Astrocyte of the hippocampus (primary cell): Measurements from ENCODE around the gene MFAP3.
"Not testable (repeated sequence)": the region's sequence is repeated elsewhere in the genome, so short reads cannot be mapped to it uniquely, and the experiment has no call there.

Experiments used
- DNase-seq: peaks from one replicate; pipeline ENCODE4 v3.0.0; 2011; ENCODE audit warnings: low read depth, low spot score

MFAP3 gene

DNA sequence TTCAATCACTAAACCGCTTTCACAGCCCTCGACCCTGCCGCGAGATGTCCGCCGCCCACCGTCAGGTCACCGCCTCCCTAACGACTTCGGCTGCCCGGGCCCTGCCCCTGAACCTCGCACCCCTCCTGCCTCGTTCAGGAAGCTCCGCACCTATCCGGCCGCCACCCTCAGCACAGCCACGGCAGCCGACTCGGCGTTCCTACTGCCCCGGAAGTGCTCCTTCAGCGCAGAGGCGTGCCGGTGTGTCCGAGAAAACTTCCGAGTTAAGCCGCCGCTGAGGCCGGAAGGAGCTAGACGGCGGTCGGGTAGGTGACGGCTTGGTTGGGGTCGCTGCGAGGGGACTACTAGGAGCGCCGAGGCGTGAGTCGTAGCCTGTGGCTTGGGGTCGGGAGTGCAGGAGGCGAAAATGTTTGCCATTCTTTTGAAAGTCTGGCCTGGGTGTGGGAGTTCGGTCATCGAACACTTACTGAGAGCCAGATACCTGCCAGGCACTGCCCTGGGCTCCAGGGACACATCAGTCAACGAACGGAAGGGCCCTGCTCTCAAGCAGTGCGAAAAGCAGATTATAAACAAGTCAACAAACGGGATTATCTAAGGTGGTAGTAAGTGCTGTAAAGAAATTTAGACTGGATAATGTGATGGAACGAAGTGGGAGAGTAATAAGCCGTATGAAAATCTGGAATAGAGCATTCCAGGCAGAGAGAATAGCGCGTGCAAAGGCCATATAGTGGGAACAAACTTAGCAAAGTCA is at the start of gene MFAP3, which contains the start of gene FAM114A2:
TSS of gene MFAP3 (plus strand) at position 261 of the 751 bp plus-strand sequence. CDS start 10,756 bp downstream, outside the sequence.
TSS of gene FAM114A2 (minus strand) at position 204 of the 751 bp plus-strand sequence. CDS start 3,957 bp downstream, outside the sequence.
- peak; percentile 93 for DNase-seq

DNA sequence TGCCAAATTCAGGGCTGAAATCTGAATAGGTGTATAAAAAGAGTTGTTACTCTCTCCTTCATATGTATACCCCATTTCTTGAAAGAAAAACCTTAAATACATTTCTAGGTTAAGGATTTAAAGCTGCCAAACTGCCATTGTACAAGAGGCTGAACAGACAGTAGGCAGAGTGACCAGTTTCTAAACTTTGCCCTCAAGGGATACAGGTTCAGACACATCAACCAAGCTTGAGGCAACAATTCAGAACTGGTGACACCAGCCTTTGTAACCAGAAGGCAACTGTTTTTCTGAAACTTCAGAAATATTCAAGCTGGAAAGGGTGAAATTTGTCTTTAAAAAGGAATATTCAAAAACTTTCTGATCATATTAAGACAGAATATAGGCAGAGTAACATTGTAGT is 47.6 kb upstream of the MFAP3 start:
- DNase-seq = no peak

DNA sequence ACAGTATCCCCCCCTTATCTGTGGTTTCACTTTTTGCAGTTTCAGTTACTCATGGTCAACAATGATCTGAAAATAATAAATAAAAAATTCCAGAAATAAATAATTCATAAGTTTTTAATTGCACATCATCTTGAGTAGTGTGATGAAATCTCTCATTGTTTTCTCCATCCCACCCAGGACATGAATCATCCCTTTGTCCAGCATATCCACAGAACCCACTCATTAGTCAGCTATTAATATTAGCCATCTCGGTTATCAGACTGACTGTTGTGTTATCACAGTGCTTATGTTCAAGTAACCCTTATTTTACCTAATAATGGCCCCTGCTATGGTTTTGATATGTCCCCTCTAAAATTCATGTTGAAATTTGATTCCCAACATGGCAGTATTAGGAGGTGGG is 40.8 kb upstream of the MFAP3 start:
- no peak for DNase-seq

DNA sequence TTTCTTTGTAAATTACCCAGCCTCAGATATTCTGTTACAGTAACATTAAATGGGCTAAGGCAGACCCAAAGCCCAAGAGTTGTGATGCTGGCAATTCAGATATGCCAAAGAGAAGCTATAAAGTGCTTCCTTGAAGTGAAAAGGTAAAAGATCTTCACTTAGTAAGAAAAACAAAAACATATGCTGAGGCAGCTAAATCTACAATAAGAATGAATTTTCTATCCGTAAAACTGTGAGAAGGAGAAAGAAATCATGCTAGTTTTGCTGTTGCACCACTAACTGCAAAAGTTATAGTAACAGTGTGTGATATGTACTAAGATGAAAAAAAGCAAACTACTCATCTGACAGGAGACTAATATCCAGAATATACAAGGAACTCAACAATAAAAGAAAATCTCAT is 40.0 kb upstream of the MFAP3 start:
- no peak for DNase-seq

DNA sequence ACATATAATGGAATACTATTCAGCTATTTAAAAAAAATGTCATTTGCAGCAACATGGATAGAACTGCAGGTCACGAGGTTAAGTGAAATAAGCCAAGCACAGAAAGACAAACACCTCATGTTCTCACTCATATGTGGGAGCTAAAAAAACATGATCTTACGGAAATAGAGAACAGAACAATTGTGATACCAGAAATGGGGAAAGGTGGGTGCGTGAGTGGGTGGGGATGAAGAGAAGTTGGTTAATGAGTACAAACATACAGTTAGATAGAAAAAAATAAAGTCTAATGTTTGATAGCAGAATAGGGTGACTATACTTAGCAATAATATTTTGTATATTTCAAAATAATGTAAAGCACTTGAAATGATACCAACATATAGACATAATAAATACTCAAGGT is 38.8 kb upstream of the MFAP3 start:
- DNase-seq = no peak

DNA sequence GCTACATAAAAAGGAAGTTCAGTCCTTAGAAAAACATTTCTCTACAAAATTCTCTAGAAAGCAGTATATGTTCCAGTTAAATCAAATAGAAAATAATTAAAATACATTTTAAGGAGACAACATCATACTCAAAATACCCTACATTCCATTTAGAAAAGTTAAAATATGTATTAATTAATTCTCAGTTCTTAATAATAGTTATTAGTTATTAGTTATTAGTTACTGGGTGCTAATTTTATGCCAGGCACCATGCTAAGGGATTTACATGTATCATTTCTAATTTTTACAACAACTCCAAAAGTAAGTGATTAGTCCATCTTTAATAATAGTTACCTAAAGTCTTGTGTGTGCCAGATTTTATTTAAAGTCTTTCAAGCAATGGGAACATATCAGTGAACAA is 38.1 kb upstream of the MFAP3 start:
- DNase-seq = no peak

DNA sequence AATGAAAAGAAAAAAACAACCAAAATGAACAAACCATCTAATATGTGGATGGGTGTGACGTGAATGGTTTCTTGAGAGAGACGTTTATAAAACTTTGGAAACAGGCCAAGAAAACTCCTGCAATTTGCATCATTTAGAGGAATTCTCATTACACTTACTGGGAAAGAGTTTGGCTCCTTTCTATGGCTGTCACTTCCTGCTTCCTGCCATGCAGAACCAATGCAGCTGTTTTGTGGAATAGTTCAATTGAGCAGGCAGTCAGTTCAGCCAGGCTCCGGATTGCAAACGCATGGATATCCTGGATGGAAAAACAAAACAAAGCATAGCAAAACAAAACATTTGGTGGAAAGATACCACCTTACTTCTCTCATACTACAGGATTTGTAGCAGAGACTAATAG is 36.7 kb upstream of the MFAP3 start:
- no peak for DNase-seq

DNA sequence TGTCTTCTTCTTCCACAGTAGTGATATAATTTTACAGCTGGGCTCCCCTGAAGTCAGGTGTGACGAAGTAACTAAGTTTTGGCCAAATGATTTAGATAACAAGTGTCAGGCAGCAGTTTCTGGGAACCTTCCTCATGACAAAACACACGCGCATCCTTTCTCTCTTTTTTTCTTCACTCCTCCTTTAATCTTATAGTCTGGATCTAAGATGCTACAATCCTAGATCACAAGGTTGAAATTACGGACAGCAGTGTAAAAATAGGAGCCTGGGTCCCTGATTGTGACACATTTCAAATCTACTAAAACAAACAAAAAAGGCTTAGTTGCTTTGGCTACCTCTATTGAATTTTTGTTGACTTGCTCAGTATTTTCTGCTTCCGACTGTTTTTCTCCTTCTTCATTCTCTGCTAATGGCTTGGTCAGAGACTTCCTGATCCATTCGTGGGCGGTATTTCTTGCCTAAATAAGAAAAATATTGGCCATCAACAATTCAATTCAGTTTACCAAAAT is 36.2 kb upstream of the MFAP3 start:
- DNase-seq = no peak

DNA sequence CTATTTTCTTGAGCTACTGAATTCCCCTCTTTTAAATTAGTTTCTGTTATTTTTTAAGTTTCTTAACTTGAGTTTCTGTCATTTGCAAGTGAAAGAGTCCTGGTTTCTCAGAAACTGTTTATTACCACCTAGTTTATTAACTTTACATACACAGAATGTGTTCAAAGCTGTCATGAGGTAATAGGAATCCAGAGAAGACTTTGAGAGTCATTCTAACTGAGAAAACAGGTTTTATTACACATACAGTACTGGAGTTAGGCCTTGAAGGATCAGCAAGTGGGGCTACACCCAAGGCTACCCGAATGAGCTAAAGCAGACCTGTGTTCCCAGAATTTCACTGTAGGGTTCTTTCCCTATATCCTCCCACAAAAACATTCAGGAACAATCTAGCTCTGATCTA is 33.1 kb upstream of the MFAP3 start:
- DNase-seq = no peak

DNA sequence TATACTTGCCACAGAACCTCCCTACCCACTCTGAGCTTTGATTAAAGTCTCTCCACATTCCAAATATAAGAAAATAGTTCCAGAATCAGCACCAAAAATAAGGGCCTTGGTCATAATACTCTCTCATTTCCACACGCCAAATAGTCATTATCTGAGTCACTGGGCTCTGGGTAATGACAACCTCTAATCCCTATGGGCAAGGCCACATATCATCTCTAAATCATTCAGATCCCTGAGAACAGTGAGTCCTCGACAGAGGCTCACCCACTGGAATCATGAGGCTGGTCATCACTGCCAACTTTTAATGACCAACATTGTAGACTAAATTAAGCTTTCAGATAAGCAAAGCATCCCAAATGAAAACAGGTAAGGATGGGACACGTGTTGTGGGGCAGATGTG is 28.1 kb upstream of the MFAP3 start:
- peak; percentile 16 for DNase-seq

DNA sequence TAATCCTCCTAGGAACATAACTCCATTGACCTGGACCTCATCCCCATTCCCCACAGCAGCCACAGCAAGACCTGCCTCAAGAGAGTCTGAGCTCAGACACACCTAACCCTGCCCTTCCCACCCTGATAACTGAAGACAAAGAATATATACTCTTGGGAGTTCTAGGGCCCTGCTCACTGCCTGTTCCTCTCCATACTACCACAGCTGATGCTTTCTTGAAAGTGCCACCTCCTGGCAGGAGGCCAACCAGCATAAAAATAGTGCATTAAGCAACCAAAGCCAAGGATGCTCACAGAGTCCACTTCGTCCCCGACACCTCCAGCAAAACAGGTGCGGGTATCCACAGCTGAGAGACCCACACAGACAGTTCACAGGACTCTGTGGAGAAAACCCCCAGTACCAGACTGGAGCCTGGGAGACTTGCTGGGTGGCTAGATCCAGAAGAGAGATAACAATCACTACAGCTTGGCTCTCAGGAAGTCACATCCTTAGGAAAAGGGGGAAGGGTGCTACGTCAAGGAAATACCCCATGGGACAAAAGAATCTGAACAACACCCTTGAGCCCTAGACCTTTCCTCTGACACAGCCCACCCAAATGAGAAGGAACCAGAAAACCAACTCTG is 23.6 kb upstream of the MFAP3 start:
- no peak for DNase-seq

DNA sequence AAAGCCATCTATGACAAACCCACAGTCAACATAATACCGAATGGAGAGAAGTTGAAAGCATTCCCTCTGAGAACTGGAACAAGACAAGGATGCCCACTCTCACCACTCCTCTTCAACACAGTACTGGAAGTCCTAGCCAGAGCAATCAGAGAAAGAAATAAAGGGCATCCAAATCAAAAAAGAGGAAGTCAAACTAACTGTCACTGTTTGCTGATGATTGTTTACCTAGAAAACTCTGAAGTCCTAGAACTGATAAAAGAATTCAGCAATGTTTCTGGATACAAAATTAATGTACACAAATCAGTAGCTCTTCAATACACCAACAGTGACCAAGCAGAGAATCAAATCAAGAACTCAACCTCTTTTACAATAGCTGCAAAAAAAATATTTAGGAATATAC is 19.8 kb upstream of the MFAP3 start:
- not testable (repeated sequence) for DNase-seq

DNA sequence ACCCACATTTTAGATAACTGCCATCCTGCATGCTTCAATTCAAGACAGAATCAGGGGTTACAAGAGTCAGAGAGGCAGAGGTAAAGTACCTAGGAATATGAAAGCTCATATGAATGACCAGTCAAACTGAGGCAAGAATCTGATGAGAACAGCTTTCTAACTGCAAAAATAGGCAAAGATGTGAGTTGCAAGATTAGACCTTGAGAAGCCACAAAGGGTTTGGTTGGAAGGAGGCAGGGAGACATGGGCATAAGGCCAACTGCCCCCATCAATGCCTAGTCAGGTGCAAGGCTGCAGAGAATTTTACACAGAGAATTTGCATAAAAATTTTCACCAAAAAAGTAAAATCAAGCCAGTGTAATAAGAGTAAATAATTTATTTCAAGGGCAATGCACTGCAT is 12.8 kb upstream of the MFAP3 start:
- no peak for DNase-seq

DNA sequence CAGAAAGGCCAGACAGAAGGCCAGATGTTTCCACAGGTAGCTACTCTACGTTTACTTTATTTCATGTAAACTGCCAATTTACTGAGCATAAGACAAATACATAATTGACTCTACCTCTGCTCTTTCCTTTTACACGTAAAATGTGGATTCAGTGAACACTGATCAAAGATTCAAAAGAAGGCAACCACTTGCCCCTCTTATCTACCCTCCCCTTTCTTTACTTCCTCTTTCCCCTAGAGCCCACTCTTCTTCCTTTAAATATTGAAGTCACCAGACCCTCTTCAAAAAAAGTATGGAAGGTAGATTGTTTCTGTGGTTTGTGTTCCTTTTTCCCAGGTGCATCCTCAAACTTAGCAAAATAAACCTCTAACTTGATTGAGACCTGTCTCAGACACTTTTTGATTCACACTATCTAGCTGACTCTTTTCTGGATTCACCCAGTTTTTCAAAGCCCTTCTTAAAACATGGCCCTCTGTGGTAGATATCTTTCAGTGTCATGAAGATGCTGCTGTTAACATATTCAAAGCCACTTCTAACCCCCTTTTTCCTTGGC is 6.8 kb upstream of the MFAP3 start:
- DNase-seq = no peak

DNA sequence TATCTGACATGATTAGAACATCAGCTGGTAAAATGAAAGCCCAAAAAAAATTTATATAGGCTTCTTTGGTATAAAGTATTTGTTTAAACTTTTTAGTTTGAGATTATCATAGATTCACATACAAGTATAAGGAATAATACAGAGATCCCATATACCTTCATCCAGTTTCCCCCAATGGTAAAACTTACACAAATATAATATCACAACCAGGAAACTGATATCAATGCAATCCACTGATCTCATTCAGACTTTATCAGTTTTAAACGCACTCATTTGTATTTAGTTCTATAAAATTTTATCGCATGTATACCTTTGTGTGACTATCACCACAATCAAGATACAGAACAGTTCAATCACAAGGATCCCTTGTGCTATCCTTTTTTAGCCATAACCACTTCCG is 3.8 kb upstream of the MFAP3 start:
- DNase-seq = no peak

DNA sequence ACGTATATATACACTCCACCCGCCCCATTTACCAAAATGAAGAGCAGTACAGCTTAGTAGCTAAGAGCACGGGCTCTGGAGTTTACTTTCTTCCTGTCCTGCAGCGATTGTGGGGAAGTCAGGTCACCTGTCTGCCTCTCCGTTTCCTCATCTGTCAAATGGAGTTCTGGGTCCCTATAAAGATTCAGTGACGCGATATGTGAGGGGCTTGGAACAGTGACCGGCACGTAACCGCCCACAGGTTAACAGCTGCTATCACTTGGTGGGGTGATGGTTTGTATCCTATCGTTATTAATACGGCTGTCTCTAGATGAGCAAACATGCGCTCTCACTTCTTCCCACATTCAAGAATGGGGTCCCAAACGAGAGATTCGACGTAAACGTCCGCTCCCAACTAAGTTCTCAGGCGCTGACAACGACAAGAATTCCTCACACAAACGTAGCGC is 483 bp upstream of the MFAP3 start:
- DNase-seq = no peak

DNA sequence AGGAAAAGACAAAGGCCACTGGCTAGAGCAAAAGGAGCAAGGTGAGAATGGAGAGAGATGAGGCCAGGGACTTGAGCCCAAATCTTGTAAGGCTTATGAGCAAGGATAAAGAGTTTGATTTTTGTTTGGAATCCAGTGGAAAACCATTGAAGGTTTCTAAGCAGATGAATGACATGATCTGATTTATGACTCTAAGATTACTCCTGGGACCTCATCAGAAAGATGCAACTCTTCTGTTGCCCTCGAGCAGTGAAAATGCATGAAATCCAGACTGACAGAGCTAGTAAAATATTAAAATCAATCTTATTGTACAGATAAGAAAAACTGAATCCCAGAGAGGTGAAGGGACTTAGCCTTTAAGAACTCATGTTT is 677 bp downstream of the MFAP3 start:
- DNase-seq = no peak

DNA sequence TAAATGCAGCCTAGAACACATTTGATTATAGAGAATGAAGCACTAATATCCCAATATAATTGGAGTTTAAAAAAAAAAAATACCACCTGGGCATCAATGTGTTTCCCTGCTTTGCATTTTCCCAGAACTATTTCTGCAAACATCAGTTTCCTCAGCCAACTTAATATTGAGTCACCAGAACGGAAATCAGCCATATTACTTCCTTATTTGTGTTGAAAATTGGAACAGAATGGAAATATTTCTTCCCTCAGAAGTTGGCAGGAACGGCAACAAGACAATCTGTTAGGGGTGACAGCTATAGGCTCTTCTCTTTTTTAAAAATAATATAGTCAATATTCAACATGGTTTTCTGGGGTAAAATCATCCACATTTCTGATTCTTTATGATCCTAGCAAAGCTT is 4.0 kb downstream of the MFAP3 start:
- no peak for DNase-seq

DNA sequence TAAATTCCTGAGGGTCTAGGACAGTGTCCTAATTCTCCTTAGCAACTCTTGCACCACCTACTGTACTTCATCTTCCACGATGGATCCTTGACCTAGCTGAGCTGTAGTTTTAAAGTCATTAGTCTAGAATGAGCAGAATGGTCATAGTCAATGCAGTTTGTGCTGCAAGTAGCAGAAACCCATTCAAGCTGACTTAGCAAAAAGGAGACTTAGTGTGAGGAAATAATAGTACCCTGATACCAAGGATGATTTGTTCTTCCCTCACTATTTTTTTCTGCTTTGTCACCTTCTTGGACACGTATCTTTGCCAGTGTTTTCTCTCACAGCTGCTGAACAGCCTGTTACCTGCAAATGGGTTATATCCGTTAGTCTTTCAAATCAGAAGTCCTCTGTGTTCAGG is 5.3 kb downstream of the MFAP3 start:
- no peak for DNase-seq

DNA sequence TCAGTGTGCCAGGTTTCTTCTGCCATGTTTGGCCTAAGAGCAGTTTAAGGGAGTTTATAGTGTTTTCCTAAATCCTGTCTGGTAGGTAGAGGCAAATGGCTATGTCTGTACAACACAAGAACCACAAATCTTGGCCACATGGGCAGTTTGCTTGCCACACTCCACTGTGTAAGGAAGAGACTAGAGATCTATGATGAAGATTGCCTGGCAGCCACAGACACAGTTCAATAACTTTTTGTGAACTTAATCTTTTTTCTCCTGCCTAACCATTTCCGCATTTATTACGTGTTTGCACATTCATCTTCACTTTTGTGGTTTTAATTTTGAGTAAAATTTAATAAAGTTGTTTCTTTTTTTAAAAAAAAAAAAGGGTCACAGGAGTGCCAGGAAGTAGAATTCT is 5.8 kb downstream of the MFAP3 start:
- no peak for DNase-seq

DNA sequence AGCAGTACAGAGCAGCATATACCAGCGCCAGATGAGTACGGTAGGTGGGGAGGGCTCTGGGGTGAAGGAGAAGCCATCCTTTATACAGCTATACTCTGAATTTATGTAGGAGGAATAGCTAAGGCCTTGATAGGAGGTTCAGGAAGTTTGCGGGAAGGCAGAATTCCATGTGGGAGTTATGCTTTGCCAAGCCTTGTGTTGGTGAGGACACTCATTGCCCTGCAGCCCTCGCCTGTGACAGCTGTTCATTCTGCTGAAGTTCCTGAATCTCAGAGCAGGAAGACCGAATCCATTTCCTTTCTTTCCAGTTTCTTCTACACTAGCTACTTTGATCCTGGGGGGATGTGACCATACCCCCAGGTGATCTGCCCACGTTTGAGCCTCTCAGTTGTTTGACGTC is 7.7 kb downstream of the MFAP3 start:
- DNase-seq = no peak

DNA sequence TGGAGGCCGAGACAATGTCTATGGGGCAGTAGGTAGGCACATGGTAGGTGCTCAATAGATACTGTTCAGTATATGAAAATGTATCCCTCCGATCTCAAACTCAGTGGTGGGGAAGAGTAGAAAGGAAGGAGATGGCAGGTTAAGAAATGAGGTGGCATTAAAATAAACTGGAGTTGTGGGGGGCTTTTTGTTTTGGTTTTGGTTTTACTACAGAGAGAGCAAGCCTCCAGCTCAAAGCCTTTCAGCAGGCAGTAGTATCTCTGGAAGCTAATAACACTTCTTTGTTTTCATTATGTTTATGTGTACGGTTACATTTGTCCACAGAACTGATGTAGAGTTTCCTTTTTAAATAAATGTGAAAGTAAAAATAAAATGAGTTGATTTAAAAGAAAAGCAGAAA is 8.6 kb downstream of the MFAP3 start:
- DNase-seq = no peak

DNA sequence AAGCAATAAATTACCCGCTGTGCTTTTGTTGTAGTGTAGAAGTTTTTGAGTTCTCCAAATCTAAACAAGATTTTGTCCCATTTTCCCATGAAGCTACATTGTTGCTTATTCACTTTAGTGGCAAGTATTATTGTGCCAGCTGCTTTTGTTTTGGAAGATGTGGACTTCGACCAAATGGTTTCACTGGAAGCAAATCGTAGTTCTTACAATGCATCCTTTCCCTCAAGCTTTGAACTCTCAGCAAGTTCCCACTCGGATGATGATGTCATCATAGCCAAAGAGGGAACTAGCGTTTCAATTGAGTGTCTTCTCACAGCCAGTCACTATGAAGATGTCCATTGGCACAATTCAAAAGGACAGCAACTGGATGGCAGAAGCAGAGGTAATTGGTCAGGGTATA is 10.9 kb downstream of the MFAP3 start:
- DNase-seq = no peak
